ENCODE measurements around the gene DPP8.
A peak's percentile ranks its signal among the peaks of the same experiment; 100 is the strongest.
"Not testable (repeated sequence)": the region's sequence is repeated elsewhere in the genome, so short reads cannot be mapped to it uniquely, and the experiment has no call there.

The DPP8 gene

GRCh38 chr15:65516997-65517865 lies at the start of gene DPP8:
Gene DPP8, minus strand, starts transcription at chr15:65517689. Its CDS starts 5,136 bp downstream, at chr15:65512553.
- no peaks in the 10 kb centered on the region for H3K27me3 Mint-ChIP-seq
- peaks cover 19% of the 10 kb centered on the region for H3K36me3 Mint-ChIP-seq (ENCODE audit: low read depth)
- ATAC-seq, result peak; percentile 98
- peaks cover 42% of the 10 kb centered on the region for H3K4me1 Mint-ChIP-seq
- no peaks in the 10 kb centered on the region for H3K9me3 Mint-ChIP-seq
- H3K27ac Mint-ChIP-seq, result peak within 1 kb of the TSS; percentile 94
- DNase-seq, result peak; percentile 96
- peak within 1 kb of the TSS; percentile 97 for H3K4me3 Mint-ChIP-seq

GRCh38 chr15:65561934-65562333 lies 44.4 kb upstream of the DPP8 start:
- Mint-ChIP-seq H3K4me1 (no peaks in the 10 kb centered on the region), H3K4me3 (no peak overlapping the region), H3K27me3 (no peaks in the 10 kb centered on the region), H3K9me3 (no peaks in the 10 kb centered on the region), H3K27ac (no peak overlapping the region), H3K36me3 (ENCODE audit: low read depth) (peaks cover 65% of the 10 kb centered on the region)
- ATAC-seq, result no peak
- no peak for DNase-seq

- DNase-seq (no peak), ATAC-seq (no peak)
- no peaks in the 10 kb centered on the region for H3K4me1 Mint-ChIP-seq
- H3K36me3 Mint-ChIP-seq (ENCODE audit: low read depth), result peaks cover 53% of the 10 kb centered on the region
- no peaks in the 10 kb centered on the region for H3K9me3 Mint-ChIP-seq
- H3K4me3 Mint-ChIP-seq, result no peak overlapping the region
- H3K27me3 Mint-ChIP-seq, result no peaks in the 10 kb centered on the region
- no peak overlapping the region for H3K27ac Mint-ChIP-seq
Measured at GRCh38 chr15:65559941-65560340, 42.5 kb upstream of the DPP8 start.

- ATAC-seq (no peak), DNase-seq (no peak)
- Mint-ChIP-seq H3K4me3 (no peak overlapping the region), H3K4me1 (no peaks in the 10 kb centered on the region), H3K27me3 (no peaks in the 10 kb centered on the region), H3K27ac (no peak overlapping the region), H3K9me3 (no peaks in the 10 kb centered on the region), H3K36me3 (ENCODE audit: low read depth) (peaks cover 48% of the 10 kb centered on the region)
Measured at GRCh38 chr15:65558997-65559760, 41.7 kb upstream of the DPP8 start.

- H3K36me3 Mint-ChIP-seq (ENCODE audit: low read depth), result peaks cover 49% of the 10 kb centered on the region
- ATAC-seq, result no peak
Measured at GRCh38 chr15:65558336-65558735, 40.8 kb upstream of the DPP8 start.

GRCh38 chr15:65556622-65557021 lies 39.1 kb upstream of the DPP8 start:
- no peaks in the 10 kb centered on the region for H3K4me1 Mint-ChIP-seq
- no peak for DNase-seq
- peaks cover 52% of the 10 kb centered on the region for H3K36me3 Mint-ChIP-seq (ENCODE audit: low read depth)
- no peaks in the 10 kb centered on the region for H3K9me3 Mint-ChIP-seq
- no peak overlapping the region for H3K27ac Mint-ChIP-seq
- no peak overlapping the region for H3K4me3 Mint-ChIP-seq
- ATAC-seq, result no peak
- H3K27me3 Mint-ChIP-seq, result no peaks in the 10 kb centered on the region

More at GRCh38 chr15:65558336-65558735, 40.8 kb upstream of the DPP8 start:
- no peaks in the 10 kb centered on the region for H3K4me1 Mint-ChIP-seq
- no peak overlapping the region for H3K4me3 Mint-ChIP-seq
- no peaks in the 10 kb centered on the region for H3K27me3 Mint-ChIP-seq
- DNase-seq, result no peak
- no peak overlapping the region for H3K27ac Mint-ChIP-seq
- H3K9me3 Mint-ChIP-seq, result no peaks in the 10 kb centered on the region

GRCh38 chr15:65553691-65554090 lies 36.2 kb upstream of the DPP8 start:
- Mint-ChIP-seq H3K27ac (no peak overlapping the region), H3K36me3 (ENCODE audit: low read depth) (peaks cover 37% of the 10 kb centered on the region), H3K4me3 (no peak overlapping the region), H3K27me3 (no peaks in the 10 kb centered on the region), H3K4me1 (peaks cover 16% of the 10 kb centered on the region), H3K9me3 (no peaks in the 10 kb centered on the region)
- DNase-seq (no peak), ATAC-seq (no peak)

GRCh38 chr15:65552851-65553250 lies 35.4 kb upstream of the DPP8 start:
- not testable (repeated sequence) for H3K4me3 Mint-ChIP-seq, H3K9me3 Mint-ChIP-seq, DNase-seq, ATAC-seq, H3K27me3 Mint-ChIP-seq, H3K27ac Mint-ChIP-seq
- H3K4me1 Mint-ChIP-seq, result peaks cover 16% of the 10 kb centered on the region
- H3K36me3 Mint-ChIP-seq (ENCODE audit: low read depth), result peaks cover 29% of the 10 kb centered on the region

- H3K27me3 Mint-ChIP-seq, result no peaks in the 10 kb centered on the region
Measured at GRCh38 chr15:65551183-65551582, 33.7 kb upstream of the DPP8 start.

GRCh38 chr15:65550681-65551098 lies 33.2 kb upstream of the DPP8 start:
- Mint-ChIP-seq H3K27ac (no peak overlapping the region), H3K4me3 (no peak overlapping the region), H3K27me3 (no peaks in the 10 kb centered on the region), H3K36me3 (ENCODE audit: low read depth) (peaks cover 27% of the 10 kb centered on the region), H3K9me3 (no peaks in the 10 kb centered on the region), H3K4me1 (peaks cover 18% of the 10 kb centered on the region)
- DNase-seq (no peak), ATAC-seq (no peak)

More at GRCh38 chr15:65551183-65551582, 33.7 kb upstream of the DPP8 start:
- Mint-ChIP-seq H3K9me3 (no peaks in the 10 kb centered on the region), H3K4me3 (no peak overlapping the region), H3K4me1 (peaks cover 18% of the 10 kb centered on the region), H3K36me3 (ENCODE audit: low read depth) (peaks cover 27% of the 10 kb centered on the region), H3K27ac (no peak overlapping the region)
- ATAC-seq, result no peak
- DNase-seq, result no peak

GRCh38 chr15:65549288-65549687 lies 31.8 kb upstream of the DPP8 start:
- not testable (repeated sequence) for H3K4me3 Mint-ChIP-seq, H3K27me3 Mint-ChIP-seq, H3K27ac Mint-ChIP-seq, ATAC-seq, DNase-seq, H3K9me3 Mint-ChIP-seq
- H3K36me3 Mint-ChIP-seq (ENCODE audit: low read depth), result peaks cover 18% of the 10 kb centered on the region
- peaks cover 18% of the 10 kb centered on the region for H3K4me1 Mint-ChIP-seq

GRCh38 chr15:65547841-65548240 lies 30.4 kb upstream of the DPP8 start:
- peaks cover 8% of the 10 kb centered on the region for H3K36me3 Mint-ChIP-seq (ENCODE audit: low read depth)

GRCh38 chr15:65541231-65541820 lies 23.8 kb upstream of the DPP8 start:
- H3K4me3 Mint-ChIP-seq, result no peak overlapping the region
- H3K9me3 Mint-ChIP-seq, result no peaks in the 10 kb centered on the region
- H3K4me1 Mint-ChIP-seq, result no peaks in the 10 kb centered on the region
- ATAC-seq, result no peak
- no peak overlapping the region for H3K27ac Mint-ChIP-seq
- H3K36me3 Mint-ChIP-seq (ENCODE audit: low read depth), result peaks cover 5% of the 10 kb centered on the region
- H3K27me3 Mint-ChIP-seq, result no peaks in the 10 kb centered on the region
- DNase-seq, result no peak

More at GRCh38 chr15:65547841-65548240, 30.4 kb upstream of the DPP8 start:
- ATAC-seq (no peak), DNase-seq (no peak)
- Mint-ChIP-seq H3K4me3 (no peak overlapping the region), H3K27ac (no peak overlapping the region), H3K4me1 (peaks cover 18% of the 10 kb centered on the region), H3K9me3 (no peaks in the 10 kb centered on the region), H3K27me3 (no peaks in the 10 kb centered on the region)

GRCh38 chr15:65540314-65540713 lies 22.8 kb upstream of the DPP8 start:
- DNase-seq (no peak), ATAC-seq (no peak)
- H3K27me3 Mint-ChIP-seq, result no peaks in the 10 kb centered on the region
- peaks cover 9% of the 10 kb centered on the region for H3K36me3 Mint-ChIP-seq (ENCODE audit: low read depth)
- no peak overlapping the region for H3K27ac Mint-ChIP-seq
- H3K9me3 Mint-ChIP-seq, result no peaks in the 10 kb centered on the region
- no peaks in the 10 kb centered on the region for H3K4me1 Mint-ChIP-seq
- H3K4me3 Mint-ChIP-seq, result no peak overlapping the region

All from activated naive CD8-positive, alpha-beta T cell treated with anti-CD3 and anti-CD28 coated beads, Interleukin-2, amount 50 U/mL, for 24 hours (primary cell).